HL-60 (cell line): ENCODE measurements around the gene GDF11.

Experiments
- DNase-seq, 2 experiments: peaks; one replicate each; pipeline ENCODE4 v3.0.0-alpha.2; 2010 to 2020; ENCODE audit warnings: low read depth in 1 of 2, low spot score in 1 of 2
- H3K27ac ChIP-seq: fragments of 250-450 bp; sonication (Bioruptor Pico); replicated peaks from 2 replicates; pipeline ENCODE4 v1.5.1; 2020; ENCODE audit warnings: mild to moderate bottlenecking, moderate library complexity
- H3K27me3 ChIP-seq: fragments of 250-450 bp; sonication (Bioruptor Pico); 2 replicates; pipeline ENCODE4 v1.5.1; 2021; ENCODE audit warnings: mild to moderate bottlenecking, moderate library complexity; ENCODE audit not compliant: insufficient read depth, poor library complexity, severe bottlenecking
- H3K4me3 ChIP-seq: replicated peaks from 2 replicates; pipeline ENCODE4 v1.5.1; 2011; ENCODE audit warnings: mild to moderate bottlenecking, control low read depth, low read length; ENCODE audit not compliant: insufficient read depth
- CTCF ChIP-seq: IDR thresholded peaks from one replicate; pipeline ENCODE4 v1.5.1; 2011; ENCODE audit warnings: low read length, control low read depth, inconsistent platforms; ENCODE audit not compliant: insufficient read depth
- GABPA ChIP-seq: IDR thresholded peaks from 2 replicates; pipeline ENCODE4 v1.6.1; 2012; ENCODE audit warnings: low read depth
- POLR2AphosphoS5 ChIP-seq: IDR thresholded peaks from 2 replicates; pipeline ENCODE4 v1.6.1; 2012; ENCODE audit warnings: low read depth
- REST ChIP-seq: IDR thresholded peaks from 2 replicates; pipeline ENCODE4 v1.6.1; 2012; ENCODE audit warnings: low read depth; ENCODE audit not compliant: insufficient replicate concordance
- SPI1 ChIP-seq: IDR thresholded peaks from 2 replicates; pipeline ENCODE4 v1.6.1; 2012; ENCODE audit warnings: low read depth, mild to moderate bottlenecking, borderline replicate concordance

The GDF11 gene

GRCh38 chr12:55694651-55695050 lies 48.3 kb upstream of the GDF11 start:
- no peak overlapping the region for H3K27ac ChIP-seq
- DNase-seq = no peak
- TF ChIP-seq REST = no peak
- TF ChIP-seq CTCF = no peak
- TF ChIP-seq SPI1 = no peak
- no peak for TF ChIP-seq GABPA
- no peak for TF ChIP-seq POLR2AphosphoS5
- H3K4me3 ChIP-seq = no peak overlapping the region
- no peaks in the 10 kb centered on the region for H3K27me3 ChIP-seq

GRCh38 chr12:55695349-55695748 lies 47.6 kb upstream of the GDF11 start:
- Histone ChIP-seq H3K4me3 (no peak overlapping the region), H3K27me3 (no peaks in the 10 kb centered on the region), H3K27ac (no peak overlapping the region)
- no peak for DNase-seq
- no peak for TF ChIP-seq REST
- TF ChIP-seq CTCF = no peak
- TF ChIP-seq POLR2AphosphoS5 = no peak
- TF ChIP-seq GABPA = no peak
- TF ChIP-seq SPI1 = no peak

GRCh38 chr12:55696141-55696540 lies 46.8 kb upstream of the GDF11 start:
- Histone ChIP-seq H3K27me3 (no peaks in the 10 kb centered on the region), H3K4me3 (no peak overlapping the region), H3K27ac (no peak overlapping the region)
- TF ChIP-seq GABPA (no peak), SPI1 (no peak), CTCF (no peak), POLR2AphosphoS5 (no peak), REST (no peak)
- DNase-seq = no peak
